Measurements from ENCODE around the gene TFE3. TPM values are rescaled to one million over a fixed set of nuclear protein-coding genes. Genes with fewer than 3 reads are reported as not detected.

Gene TFE3
- polyA plus RNA-seq, 3 donors = 12.8 to 41.2 (median 22.0) TPM

DNA sequence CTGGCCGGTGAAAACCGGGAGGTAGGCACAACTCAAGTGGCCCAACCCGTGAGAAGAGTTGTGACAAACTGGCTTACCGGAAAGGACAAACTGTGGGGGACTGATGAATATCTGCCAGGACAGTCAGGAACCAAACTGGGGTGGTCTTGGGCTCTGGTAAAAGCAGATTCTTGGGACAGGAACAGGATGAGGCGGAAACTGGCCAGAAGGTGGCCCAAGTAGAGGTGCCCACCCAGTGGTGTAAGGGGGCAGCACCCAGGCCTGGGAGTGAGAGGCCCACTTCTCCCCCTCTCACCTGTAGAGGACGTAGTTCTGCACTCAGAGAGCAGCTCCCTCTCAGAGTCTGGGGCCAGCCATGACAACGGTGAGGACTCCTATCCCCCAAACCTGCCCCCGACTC is 21.6 kb upstream of the TFE3 start:
- WGBS (ENCODE audit: insufficient coverage) = 100% methylated on average over 1 of the region's 8 CpGs
- no peak overlapping the region for H3K4me3 Mint-ChIP-seq
- Histone ChIP-seq H4K20me1 (ENCODE audit: insufficient read depth, low read length) (no peaks in the 10 kb centered on the region), H3K27me3 (ENCODE audit: control insufficient read depth in 2 of 2, insufficient read depth in 2 of 2, low read length in 2 of 2) (no peaks in the 10 kb centered on the region), H3K4me2 (replicated peaks; ENCODE audit: extremely low read depth, low read length, poor library complexity, severe bottlenecking) (no peak overlapping the region), H3K4me1 (ENCODE audit: control insufficient read depth in 1 of 2, insufficient read depth in 2 of 2, low read length in 2 of 2) (peaks cover 0 to 5% of the 10 kb centered on the region in 2 donors), H3K9me3 (replicated peaks in 1 of 2; ENCODE audit: control insufficient read depth in 1 of 2, insufficient read depth in 1 of 2, low read length in 2 of 2) (no peaks in the 10 kb centered on the region), H3K36me3 (replicated peaks in 1 of 2; ENCODE audit: control insufficient read depth in 1 of 2, insufficient read depth in 2 of 2, low read length in 2 of 2) (no peaks in the 10 kb centered on the region), H3K4me3 (replicated peaks in 1 of 3; ENCODE audit: low read depth in 2 of 3, low read length in 3 of 3) (no peak overlapping the region), H2AFZ (ENCODE audit: insufficient read depth, low read depth, low read length, poor library complexity, severe bottlenecking) (no peak overlapping the region), H3K27ac (ENCODE audit: low read depth in 1 of 2, low read length in 2 of 2) (no peak overlapping the region), H3K9ac (ENCODE audit: insufficient read depth, low read length, poor library complexity, severe bottlenecking) (no peak overlapping the region), H3K79me2 (ENCODE audit: insufficient read depth, low read length) (no peaks in the 10 kb centered on the region)
- intact Hi-C loops (cut with micrococcal nuclease) = no loop called here
- H3K9me3 Mint-ChIP-seq = peaks cover 0 to 3% (median 0%) of the 10 kb centered on the region in 7 donors
- peaks cover 0 to 2% (median 0%) of the 10 kb centered on the region in 3 donors for H3K27me3 Mint-ChIP-seq (ENCODE audit: low read depth in 3 of 3)
- H3K27ac Mint-ChIP-seq = no peak overlapping the region
- H3K36me3 Mint-ChIP-seq = no peaks in the 10 kb centered on the region
- no peak for TF ChIP-seq CTCF (IDR thresholded peaks at IDR 0.05)
- no peaks in the 10 kb centered on the region for H3K4me1 Mint-ChIP-seq
- no peak for DNase-seq

DNA sequence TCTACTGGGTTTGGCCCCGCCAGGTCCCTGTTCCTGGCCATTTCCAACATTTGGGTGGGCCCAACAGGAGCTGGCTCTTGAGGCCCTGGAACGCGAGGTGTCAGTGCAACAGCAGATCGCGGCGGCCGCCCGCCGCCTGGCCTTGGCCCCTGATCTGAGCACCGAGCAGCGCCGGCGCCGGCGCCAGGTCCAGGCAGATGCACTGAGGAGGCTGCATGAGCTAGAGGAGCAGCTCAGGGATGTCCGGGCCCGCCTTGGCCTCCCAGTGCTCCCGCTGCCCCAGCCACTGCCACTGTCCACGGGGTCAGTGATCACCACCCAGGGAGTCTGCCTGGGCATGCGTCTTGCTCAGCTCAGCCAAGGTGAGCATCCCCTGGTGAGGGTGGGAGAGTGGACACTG is 21.1 kb upstream of the TFE3 start:
- no peak for DNase-seq
- Histone ChIP-seq H3K9me3 (replicated peaks in 1 of 2; ENCODE audit: control insufficient read depth in 1 of 2, insufficient read depth in 1 of 2, low read length in 2 of 2) (no peaks in the 10 kb centered on the region), H3K9ac (ENCODE audit: insufficient read depth, low read length, poor library complexity, severe bottlenecking) (no peak overlapping the region), H3K27me3 (ENCODE audit: control insufficient read depth in 2 of 2, insufficient read depth in 2 of 2, low read length in 2 of 2) (no peaks in the 10 kb centered on the region), H3K79me2 (ENCODE audit: insufficient read depth, low read length) (no peaks in the 10 kb centered on the region), H3K4me1 (ENCODE audit: control insufficient read depth in 1 of 2, insufficient read depth in 2 of 2, low read length in 2 of 2) (peaks cover 0 to 5% of the 10 kb centered on the region in 2 donors), H3K4me2 (replicated peaks; ENCODE audit: extremely low read depth, low read length, poor library complexity, severe bottlenecking) (no peak overlapping the region), H4K20me1 (ENCODE audit: insufficient read depth, low read length) (no peaks in the 10 kb centered on the region), H3K27ac (ENCODE audit: low read depth in 1 of 2, low read length in 2 of 2) (no peak overlapping the region), H3K36me3 (replicated peaks in 1 of 2; ENCODE audit: control insufficient read depth in 1 of 2, insufficient read depth in 2 of 2, low read length in 2 of 2) (no peaks in the 10 kb centered on the region), H2AFZ (ENCODE audit: insufficient read depth, low read depth, low read length, poor library complexity, severe bottlenecking) (no peak overlapping the region), H3K4me3 (replicated peaks in 1 of 3; ENCODE audit: low read depth in 2 of 3, low read length in 3 of 3) (no peak overlapping the region)
- TF ChIP-seq CTCF (IDR thresholded peaks at IDR 0.05) = no peak
- intact Hi-C loops (cut with micrococcal nuclease) = no loop called here
- no peaks in the 10 kb centered on the region for H3K36me3 Mint-ChIP-seq
- H3K4me1 Mint-ChIP-seq = no peaks in the 10 kb centered on the region
- H3K27me3 Mint-ChIP-seq (ENCODE audit: low read depth in 3 of 3) = peaks cover 0 to 2% (median 0%) of the 10 kb centered on the region in 3 donors
- 97% methylated on average over 11 of the region's 20 CpGs for WGBS (ENCODE audit: insufficient coverage)
- H3K27ac Mint-ChIP-seq = no peak overlapping the region
- H3K9me3 Mint-ChIP-seq = peaks cover 0 to 3% (median 0%) of the 10 kb centered on the region in 7 donors
- H3K4me3 Mint-ChIP-seq = no peak overlapping the region
